GM21367 (cell line): ENCODE results near the gene CROT.

Experiments used
- ATAC-seq: cut with Tn5 transposase; IDR thresholded peaks from one replicate; pipeline ENCODE4 v1.9.1; 2021; ENCODE audit not compliant: unreplicated experiment

CROT gene

DNA sequence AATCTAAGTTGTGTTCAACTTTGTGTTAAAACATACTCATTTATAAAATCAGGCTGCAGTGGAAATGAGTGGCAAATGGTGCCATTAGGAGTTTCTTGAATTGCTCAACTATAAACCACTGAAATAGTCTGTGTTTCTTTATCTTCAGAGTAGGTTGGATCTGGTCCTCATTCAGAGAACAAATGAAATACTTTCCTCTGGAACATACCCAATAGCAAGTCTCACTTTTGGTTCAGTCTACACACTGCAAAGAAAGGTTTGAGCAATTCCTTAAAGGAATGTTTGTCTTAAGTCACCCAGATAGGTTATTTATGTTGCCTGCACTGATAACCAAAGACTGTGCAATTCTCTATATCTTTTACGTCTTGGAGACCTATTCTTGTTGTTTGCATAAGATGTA lies 67.6 kb downstream of the CROT start:
- no peak for ATAC-seq

DNA sequence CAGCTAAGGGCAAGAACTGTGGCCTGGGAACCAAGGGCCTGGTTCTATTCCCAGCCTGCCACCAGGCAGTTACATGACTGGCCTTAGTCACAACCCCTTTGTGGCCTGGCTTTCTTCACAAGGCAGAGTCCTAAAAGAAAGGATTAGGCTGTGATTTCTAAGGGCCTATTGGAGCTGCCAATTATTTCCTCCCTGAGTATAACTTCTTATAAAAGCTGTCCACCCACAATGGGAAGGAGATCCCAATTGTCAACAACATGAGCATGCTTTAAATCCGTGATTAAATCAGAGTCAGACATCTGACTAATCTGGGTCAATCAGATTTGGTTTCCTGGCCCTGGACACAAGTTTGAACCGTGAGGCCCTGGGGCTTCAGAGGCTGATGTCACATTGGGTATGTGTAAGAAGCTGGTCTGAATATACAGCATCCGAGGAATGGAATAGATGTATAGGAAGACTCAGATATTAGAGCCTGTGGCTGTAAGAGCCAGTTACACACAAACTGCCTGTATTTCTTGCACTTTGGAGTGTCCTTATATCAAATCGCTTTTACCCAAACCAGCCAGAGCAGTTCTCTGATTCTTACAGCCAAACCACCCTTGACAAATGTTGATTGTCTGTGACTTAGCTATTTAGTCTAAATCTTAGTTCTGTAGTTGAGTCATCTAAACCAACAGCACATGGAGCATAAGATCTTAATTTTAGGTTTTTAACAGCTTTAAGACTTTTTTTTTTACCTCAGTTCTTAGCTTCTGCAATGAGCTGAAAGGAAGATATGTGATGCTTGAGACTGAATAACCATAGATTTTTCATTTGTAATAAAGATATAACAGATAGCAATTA lies 68.7 kb downstream of the CROT start:
- no peak for ATAC-seq

DNA sequence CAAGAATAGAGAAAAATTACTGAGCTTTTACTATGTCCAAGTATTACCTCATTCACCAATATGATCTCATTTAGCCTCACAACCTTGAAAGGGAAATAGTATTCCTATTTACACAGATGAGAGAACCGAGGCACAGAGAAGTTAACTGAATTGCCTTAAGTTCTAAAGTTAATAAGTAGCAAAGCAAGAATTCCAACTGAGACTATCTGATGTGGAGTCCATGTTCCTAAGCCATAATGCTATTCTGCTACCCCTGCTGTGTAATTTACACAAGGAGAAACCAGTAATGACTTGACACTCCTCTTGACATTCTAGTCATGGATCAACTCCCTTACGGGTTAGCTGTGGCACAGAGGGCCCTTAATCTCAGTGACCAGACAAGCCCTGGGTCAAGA lies 69.3 kb downstream of the CROT start:
- no peak for ATAC-seq

DNA sequence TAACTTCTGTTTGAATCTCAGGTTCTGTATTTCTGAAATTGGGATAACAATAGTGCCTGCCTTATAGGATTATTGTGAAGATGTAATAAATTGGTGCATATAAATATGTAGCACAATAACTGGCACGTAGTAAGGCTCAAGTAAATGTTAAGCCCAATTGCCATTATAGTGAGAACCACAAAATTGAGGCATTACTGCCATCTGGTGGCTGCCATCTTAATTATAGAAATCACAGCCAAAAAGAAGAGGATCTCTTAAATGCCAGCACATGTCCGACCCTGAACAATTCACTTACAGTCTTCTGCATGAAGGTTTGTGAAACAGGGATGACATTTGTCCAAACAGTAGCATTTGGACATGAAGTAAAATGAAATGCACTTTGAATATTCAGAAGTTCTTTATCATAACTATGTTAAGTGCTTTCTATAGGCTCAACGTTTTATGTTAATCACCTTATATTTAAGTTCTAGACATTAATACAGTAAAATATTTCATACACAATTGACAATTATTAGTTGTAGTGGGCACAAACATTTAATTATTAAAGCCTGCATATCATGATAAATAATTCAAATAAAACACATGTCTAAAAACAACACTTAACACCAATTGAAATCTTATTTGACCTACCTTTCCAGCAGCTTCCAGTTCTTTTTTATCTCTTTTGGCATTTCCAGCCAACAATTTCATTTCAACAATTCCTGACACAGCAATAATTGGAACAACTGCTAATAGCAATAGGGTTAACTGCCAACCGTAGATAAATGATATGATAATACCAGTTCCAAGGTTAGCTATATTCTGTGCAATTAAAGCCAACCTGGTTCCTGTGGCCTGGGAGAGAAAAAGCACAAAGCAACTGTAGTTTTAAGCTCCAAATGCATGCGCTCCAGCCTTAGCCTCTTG lies 71.5 kb downstream of the CROT start:
- ATAC-seq, result no peak

DNA sequence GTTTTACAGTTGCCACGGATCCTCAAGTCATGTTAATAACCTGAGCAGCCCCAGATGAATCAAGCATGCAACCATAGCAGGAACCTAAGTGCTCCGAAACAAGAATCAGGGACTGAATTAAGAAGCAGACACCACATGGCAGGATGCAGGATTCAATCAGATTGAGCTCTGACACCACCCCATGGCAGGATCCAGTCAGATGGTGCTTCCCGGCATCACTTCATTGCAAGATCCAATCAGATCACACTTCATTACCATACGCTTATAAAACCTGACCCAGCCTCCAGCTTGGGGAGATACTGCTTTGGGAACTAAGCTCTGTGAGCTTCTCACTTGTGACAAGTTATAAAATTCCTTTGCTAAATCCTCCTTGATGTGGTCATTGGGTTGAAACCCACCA lies 74.7 kb downstream of the CROT start:
- ATAC-seq, result no peak

DNA sequence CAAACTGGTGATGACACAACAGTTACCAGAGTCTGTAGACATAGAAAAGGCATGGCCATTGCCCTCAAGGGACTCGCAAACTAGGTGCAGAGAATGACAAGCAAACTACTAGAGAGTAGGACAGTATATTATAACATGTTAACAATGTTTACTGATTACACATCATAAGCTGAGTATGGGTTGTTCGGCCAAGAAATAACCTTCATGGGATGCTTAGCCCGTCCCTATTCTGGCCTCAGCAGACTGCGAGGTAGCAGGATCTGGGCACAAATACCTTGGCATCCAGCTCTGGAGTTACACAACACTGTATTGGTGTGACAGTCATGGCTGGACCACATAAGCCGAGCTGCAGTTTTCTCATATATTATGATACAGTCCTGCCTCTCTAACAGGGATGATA lies 78.6 kb downstream of the CROT start:
- no peak for ATAC-seq

DNA sequence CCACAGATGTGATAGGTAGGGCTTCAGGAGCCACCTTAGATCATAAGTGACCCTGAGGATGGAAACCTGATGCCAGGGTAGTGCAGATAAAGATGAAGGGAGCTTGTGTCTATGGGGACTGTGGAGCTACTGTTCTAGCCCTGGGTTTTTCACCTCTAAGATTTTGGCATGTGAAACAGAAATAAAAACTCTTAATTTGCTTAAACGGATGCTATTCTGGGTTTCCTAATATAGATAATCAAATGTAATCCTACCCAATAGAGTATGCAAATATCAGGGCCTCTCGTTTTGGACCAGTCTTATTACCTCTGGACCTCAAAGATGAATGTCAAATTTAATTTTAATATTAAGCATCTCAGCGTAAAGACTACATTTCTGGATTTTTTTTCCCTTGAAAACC lies 80.7 kb downstream of the CROT start:
- ATAC-seq, result no peak

DNA sequence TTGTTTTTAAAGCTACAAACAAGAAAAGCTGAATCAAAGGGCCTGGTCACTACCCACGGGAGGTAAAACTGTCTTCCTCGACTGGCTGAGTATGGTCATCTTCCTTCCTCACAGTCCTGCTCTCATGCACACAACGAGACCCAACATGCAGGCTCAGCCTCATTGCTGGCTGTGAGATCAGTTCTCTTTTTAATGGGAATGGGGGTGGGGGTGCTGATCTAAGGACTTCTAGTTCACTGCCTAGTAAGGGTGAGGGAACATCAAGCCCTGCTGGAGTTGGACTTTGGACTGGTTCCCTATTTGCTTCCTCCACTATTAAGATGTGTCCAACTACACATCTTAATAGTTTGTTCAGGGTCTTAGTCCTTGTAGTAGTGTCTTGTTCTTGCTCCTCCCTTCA lies 81.8 kb downstream of the CROT start:
- no peak for ATAC-seq

DNA sequence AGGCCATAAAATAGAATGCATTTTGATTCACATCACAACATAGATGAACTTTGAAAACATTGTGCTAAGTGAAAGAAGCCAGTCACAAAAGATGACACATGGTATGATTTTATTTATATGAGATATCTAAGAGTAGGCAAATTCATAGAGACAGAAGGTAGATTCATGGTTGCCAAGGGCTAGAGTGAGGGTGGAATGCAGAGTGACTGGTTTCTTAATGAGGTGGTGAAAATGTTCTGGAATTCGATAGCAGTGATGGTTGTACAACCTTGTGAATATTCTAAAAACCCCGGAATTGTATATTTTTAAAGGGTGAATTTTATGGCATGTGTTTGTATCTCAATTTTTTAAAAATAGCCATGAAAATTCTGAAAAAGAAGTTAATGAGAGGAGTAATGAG lies 87.1 kb downstream of the CROT start:
- ATAC-seq, result no peak

DNA sequence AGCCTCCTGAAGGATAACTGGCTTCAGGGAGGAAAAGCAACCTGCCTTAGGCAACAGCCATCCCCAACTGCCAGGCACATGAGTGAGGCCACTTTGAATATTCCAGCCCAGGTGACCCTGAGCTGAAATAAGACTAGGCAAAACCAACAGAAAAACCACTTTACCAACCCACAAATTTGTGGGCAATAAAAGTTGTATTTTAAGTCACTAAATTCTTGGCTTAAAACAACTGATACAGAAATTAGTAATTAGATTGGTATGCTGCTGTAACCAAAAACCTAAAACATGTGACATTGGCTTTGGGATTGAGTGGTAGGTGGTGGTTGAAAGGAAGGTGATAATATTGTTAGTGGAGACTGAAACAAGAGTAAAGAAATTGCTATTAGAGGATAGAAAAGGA lies 90.1 kb downstream of the CROT start:
- no peak for ATAC-seq

DNA sequence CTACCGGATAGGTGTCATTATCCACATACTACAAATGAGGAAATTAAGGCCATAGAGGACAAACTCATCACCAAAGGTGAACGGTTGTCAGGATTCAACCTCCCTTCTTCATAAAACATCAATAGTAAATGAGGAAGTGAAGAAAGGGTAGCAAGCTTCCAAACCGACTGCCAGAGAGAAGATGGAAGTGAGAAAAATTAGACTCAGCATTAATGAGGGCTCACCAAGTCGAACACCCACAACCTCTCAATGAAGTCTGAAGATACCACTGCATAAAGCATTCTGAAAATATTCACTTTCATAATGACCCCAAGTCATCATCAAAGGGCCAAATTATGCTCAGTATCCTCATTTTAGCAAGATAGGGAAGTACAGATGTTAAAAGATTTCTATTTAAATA lies 100.4 kb downstream of the CROT start:
- peak; percentile 90 for ATAC-seq

DNA sequence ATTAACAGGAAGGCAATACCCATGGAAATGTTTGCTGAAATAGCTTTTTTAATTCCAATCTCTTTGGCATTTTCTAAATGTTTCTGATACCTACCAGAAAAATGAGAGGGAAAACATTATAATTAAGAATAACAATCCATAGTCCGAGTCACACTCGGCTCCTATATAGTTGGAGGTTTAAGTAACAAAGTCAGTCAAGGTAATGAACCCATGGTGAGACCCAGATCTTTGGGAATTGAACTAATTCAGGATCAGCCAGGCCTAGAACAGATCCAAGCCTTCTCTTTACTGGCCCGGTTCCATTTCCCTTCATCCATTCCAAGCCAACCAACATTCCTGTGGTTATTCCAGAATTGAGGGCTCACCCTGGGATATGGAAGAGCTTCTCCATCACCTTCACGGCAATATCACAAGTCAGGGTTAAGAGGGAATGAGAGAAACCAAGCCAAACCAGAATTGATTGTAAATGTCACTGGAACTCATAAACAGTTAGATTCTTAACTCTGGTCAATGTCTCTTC lies 101.7 kb downstream of the CROT start:
- ATAC-seq, result no peak

DNA sequence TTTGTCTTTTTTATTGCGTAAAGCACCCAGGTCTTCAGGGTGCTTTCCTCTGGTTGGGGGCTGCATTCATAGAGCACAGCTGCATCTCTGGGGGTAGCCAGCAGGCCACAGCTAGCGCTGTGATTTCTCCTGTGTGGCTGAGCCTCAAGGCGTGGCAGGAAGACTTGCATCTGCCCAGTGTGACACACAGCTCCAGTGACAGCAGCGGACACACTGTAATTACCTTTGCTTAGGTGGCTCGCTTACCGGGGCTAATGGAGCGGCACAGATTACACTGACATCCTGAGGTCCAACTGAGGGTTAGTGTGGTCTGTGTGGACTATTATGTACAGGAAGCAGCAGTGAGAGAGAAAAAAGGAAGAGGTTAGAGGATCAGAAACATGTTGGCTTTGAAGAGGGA lies 102.9 kb downstream of the CROT start:
- no peak for ATAC-seq
